Measurements from ENCODE around the gene ANO8.

DNA sequence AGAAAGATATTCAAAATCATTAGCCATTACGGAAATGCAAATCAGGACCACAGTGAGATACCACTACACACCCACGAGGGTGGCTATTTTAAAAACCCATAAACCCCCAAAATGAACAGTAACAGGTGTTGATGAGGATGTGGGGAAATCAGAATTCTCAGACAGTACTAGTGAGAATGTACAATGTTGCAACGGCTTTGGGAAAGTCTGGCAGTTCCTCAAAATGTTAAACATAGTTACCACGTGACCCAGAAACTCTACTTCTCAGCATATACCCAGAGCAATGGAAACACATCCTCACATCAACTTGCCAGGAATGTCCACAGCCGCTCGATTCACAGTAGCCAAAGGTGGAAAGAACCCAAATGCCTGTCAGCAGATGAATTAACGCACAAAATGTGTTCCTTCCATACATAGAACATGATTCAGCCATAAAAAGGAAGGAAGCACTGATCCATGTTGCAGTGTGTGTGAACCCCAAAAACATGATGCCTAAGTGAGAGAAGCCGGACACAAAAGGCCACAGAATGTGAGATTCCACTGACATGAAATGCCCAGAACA lies 35.5 kb upstream of the ANO8 start:
- TF ChIP-seq CTCF (IDR thresholded peaks at IDR 0.05; ENCODE audit: poor library complexity) (no peak), EZH2phosphoT487 (IDR thresholded peaks at IDR 0.05; ENCODE audit: low read depth, severe bottlenecking, unreplicated experiment) (no peak), EZH2 (IDR thresholded peaks at IDR 0.05; ENCODE audit: borderline replicate concordance) (no peak)
